HG03378 (cell line): ENCODE measurements around the gene NOPCHAP1.
"Not testable (repeated sequence)": the region's sequence is repeated elsewhere in the genome, so short reads cannot be mapped to it uniquely, and the experiment has no call there.

Source experiments
- ATAC-seq: cut with Tn5 transposase; IDR thresholded peaks from one replicate; pipeline ENCODE4 v1.9.1; 2021; ENCODE audit warnings: mild to moderate bottlenecking, moderate library complexity; ENCODE audit not compliant: unreplicated experiment

Gene NOPCHAP1, protein sequence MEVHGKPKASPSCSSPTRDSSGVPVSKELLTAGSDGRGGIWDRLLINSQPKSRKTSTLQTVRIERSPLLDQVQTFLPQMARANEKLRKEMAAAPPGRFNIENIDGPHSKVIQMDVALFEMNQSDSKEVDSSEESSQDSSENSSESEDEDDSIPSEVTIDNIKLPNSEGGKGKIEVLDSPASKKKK

DNA sequence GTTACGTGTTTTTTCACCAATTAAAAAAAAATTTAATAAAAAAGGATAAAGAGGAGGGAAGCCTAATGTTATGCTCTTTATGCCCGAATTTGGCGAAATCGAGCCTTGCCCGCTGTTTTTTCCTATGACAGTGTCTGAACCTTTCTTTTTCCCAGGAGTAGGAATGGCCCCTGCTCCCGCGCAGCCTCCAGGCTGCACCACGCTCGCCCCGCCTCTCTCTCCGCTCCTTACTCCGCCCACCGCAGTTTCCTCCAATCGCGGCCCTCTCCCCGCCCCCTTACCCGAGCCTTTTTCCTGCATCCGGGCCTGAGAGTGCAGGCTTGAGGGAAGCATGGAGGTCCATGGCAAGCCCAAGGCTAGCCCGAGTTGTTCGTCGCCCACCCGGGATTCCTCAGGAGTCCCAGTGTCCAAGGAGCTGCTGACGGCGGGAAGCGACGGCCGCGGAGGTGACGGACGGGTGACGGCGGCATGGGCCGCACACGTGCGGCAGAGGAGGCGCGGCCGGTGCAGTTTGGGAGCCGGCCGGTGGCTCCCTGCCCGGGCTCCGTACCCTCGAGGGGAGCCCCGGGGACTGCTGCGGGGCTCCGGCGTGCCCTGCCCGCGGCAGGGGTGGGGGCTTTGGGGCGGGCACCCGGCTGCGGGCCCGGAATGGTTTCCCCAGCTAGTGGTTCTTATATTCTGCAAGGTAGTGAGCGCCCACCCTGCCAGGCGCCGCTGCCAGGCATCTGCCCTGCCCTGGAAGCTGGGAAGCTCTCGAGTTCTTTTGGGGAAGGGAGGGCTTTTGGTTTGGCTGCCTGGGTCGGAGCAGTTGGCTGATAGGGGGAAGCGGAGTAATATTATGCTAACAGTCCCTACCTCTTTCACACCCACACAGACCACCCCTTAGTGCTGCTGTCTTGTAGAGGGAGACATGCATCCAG, at the start of gene NOPCHAP1:
NOPCHAP1 (plus strand) TSS at position 295 of the 920 bp plus-strand sequence; CDS start at position 332, 37 bp downstream.
- peak; percentile 87 for ATAC-seq

DNA sequence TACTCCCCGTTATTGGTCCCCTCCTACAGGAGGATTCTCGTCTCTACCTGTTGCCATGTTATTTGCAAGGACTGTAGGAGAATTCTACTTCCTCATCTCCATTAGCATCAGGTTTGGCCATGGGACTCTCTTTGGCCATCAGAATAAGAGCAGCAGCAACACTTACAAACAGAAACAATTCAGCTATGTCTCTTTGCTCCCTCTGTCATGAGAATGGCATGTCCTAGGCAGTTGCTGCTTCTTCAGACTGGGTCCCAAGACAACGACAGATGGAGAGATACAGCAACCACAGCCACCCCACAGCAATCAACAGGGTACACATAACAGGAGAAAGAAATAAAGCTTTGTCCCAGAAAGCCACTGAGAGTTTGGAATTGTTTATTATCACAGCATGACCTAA, 47.7 kb upstream of the NOPCHAP1 start:
- no peak for ATAC-seq

DNA sequence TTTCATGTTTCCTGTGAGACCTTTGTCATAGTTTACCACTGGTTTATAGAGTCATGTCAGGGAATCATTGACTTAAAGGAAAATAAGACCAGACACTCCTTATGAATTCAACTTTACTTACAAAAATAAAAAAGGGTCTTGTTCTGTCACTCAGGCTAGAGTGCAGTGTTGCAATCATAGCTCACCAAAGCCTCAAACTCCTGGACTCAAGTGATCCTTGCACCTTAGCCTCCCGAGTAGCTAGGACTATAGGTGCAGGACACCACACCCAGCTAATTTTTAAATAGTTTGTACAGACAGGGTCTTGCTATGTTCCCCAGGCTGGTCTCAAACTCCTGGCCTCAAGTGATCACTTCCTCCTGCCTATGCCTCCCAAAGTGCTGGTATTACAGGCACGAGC, 47.0 kb upstream of the NOPCHAP1 start:
- ATAC-seq, result no peak

DNA sequence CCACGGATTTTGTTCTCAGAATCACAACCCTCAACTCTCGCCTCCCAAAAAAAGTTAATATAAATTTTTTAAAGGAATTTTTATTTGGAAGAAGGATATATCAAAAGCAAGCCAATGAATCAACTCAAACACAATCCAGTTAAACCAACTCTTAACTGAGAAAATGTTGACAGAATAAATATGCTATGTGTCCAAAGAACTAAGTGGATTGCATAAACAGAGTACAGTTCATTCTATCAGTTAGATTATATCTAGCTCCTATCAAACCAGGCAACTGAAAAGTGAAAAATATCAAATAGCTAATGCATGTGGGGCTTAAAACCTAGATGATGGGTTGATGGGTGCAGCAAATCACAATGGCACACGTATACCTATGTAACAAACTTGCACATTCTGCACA, 44.7 kb upstream of the NOPCHAP1 start:
- ATAC-seq, result no peak

DNA sequence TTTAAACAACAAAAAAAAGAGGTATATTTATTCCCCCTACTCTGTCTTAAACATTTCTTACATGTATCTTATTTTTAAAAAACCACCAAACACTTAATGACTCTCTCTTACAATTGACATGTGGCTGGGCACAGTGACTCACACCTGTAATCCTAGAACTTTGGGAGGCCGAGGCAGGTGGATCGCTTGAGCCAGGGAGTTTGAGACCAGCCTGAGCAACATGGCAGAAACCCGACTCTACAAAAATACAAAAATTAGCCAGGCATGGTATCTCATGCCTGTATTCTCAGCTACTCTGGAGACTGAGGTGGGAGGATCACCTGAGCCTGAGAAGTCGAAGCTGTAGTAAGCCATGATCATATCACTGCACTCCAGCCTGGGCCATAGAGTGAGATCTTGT, 44.0 kb upstream of the NOPCHAP1 start:
- ATAC-seq, result no peak

DNA sequence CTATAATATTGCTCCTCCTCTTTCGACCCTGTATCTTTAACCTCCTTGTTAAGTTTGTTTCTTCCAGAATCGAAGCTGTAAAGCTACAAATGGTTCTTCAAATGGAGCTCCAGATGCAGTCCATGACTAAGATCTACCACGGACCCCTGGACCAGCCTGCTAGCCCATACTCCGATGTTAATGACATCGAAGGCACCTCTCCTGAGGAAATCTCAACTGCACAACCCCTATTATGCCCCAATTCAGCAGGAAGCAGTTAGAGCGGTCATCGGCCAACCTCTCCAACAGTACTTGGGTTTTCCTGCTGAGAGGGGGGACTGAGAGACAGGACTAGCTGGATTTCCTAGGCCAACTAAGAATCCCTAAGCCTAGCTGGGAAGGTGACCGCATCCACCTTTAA, 42.7 kb upstream of the NOPCHAP1 start:
- ATAC-seq, result not testable (repeated sequence)

DNA sequence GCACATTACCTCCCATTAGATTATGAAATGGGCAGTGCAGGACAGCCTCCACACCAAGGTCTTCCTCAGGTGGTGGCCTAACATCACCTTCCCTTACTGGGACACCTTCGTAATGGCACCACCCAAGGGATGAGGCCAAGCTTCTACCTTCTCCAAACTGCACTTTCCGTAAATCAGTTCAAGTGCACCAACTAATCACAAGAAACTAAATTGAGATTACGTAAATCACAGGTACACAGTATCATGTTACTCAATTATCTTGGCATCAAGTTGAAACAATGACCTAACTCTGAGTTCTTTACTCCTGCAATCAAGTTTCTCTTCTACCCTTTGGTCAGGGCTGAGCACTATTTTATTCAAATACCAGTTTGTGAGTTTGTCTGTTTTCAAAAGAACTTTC, 41.9 kb upstream of the NOPCHAP1 start:
- ATAC-seq, result no peak

DNA sequence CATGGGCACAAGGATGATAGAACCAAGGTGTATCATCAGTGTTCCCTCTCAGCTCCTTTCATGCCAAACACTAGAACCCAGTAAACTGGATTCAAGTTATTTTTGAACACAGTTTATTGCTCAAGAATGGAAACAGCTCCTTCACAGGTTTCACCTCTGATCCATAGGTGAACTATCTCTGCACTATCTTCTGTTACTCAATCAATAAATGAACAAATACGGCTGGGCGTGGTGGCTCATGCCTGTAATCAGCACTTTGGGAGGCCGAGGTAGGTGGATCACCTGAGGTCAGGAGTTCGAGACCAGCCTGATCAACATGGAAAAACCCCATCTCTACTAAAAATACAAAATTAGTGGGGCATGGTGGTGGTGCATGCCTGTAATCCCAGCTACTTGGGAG, 37.4 kb upstream of the NOPCHAP1 start:
- not testable (repeated sequence) for ATAC-seq

DNA sequence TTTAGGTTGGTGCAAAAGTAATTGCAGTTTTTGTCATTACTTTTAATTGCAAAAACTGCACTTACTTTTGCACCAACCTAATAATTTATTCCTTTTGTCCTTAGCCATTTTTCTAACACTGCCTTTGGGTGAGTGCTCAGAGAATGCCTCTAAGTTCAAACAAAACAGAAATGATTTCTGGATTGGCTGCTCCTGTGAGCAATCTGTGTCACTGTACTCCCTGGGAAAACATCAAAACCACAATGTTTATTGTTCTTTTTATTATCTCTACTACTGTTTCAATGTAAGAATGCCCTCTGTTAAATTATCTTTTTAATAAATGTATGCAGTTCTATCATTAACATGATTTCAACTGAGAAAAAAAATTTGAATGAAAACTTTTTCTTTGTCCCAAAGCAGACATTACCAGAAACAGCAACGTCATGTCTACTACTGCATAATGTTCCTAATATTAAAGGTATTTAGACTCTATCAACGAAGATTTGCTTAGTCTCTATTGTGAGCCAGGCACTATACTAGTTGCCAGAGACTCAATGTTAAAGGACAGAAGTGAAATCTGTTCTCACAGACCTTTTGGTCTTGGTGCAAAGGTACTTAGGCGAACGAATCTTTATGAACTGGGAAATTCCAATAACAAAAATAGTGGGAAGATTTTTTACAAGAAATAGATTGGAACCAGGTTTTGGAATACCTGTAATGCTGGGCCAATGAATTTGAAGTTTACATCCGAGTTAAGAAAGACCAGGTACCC, 34.2 kb upstream of the NOPCHAP1 start:
- ATAC-seq, result no peak

DNA sequence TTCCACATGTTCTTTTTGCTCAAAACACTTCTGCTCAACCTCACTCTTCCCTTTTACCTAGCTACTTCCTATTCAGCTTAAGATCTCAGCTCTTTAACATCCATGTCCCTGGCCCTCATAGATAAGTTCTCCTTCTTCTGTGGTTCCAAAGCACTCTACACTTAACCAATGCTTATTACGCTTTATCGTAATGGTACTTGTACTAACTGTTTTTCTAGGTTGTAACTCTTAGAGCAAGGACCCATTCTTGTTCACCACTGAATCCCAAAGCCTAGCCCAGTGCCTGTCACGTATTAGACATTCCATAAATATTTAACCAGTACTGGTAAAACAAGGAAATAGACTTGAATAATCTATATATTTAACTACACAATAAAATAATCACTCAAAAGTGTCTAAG, 33.3 kb upstream of the NOPCHAP1 start:
- no peak for ATAC-seq

DNA sequence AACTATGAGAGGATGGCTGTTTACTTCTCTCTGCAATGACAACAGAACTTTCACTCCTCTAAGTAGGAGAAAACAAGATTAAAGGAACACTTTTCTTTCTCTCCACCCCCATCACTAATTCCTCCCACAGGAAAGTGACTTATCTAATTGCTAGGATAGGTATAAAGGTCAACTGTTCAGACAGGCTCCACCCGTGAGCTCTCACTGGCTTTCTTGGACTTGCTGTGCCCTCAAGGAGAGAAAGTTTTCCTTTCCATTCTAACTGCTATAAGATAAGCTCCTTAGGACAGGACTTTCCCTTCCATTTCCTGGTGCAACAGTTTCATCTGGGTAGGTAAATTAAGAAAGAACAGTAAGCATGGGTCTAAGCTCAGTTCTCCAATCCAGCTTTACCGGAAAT, 32.8 kb upstream of the NOPCHAP1 start:
- no peak for ATAC-seq

DNA sequence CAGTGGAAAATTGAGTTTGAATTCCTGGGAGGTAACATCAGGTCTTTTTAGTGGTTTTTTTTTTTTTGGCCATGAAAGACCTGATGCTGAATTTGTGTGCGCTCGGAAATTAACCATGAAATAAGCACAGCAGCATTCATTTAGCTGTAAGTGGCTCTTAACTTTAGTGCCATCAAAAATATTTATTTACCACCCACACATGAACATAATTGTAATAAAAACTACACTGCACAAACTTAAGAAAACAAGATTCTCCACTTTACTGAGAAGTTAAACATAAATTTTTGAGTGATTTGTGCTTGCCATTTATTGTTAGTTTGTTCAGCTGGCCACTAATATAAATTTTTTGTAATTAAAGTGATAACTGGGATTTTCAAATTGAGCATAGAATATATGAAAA, 30.4 kb upstream of the NOPCHAP1 start:
- no peak for ATAC-seq

DNA sequence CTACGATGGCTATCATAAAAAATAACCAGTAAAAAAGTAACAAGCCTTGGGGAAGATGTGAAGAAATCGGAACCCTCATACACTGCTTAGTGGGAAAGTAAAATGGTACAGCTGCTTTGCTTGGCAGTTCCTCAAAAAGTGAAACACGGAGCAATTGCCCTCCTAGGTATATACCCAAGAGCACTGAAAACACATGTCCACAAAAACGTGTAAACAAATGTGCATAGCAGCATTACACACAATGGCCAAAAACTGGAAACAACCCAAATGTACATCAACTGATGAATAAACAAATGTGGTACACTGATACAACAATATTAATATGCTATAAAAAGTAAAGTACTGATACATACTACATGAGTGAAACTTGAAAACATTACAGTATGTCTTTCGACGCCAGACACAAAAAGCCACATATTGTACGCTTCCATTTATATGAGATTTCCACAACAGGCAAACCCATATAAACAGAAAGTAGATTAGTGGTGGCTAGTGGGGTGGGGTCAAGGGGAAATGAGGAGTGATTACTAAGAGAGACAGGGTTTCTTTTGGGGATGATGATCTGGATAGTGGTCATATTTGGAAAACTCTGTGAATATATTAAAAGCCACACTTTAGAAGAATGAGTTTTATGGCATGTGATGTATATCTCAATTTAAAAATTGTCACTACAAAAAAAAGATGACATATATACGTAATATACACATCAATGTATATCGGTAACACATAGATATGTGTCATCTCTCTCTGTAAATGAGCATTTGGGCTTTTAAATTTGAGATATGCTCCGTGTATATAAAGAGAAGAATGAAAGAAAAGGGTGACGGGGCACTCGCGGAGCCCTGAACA, 29.0 kb upstream of the NOPCHAP1 start:
- ATAC-seq, result no peak

DNA sequence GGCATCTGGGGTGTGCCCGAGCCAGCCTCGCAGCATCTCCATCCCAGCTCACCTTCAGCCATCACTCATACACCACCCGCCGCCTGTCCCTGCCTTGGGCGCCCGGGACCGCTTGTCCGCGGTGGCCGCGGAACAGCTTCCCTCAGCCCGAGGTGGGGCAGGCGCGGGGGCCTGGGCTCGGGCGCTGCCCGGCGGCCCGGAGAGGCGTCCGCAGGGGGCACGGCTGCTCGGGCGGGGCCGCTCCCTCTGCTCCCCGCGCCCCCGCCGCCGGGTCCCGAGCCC, 28.5 kb upstream of the NOPCHAP1 start:
- ATAC-seq, result peak; percentile 10

DNA sequence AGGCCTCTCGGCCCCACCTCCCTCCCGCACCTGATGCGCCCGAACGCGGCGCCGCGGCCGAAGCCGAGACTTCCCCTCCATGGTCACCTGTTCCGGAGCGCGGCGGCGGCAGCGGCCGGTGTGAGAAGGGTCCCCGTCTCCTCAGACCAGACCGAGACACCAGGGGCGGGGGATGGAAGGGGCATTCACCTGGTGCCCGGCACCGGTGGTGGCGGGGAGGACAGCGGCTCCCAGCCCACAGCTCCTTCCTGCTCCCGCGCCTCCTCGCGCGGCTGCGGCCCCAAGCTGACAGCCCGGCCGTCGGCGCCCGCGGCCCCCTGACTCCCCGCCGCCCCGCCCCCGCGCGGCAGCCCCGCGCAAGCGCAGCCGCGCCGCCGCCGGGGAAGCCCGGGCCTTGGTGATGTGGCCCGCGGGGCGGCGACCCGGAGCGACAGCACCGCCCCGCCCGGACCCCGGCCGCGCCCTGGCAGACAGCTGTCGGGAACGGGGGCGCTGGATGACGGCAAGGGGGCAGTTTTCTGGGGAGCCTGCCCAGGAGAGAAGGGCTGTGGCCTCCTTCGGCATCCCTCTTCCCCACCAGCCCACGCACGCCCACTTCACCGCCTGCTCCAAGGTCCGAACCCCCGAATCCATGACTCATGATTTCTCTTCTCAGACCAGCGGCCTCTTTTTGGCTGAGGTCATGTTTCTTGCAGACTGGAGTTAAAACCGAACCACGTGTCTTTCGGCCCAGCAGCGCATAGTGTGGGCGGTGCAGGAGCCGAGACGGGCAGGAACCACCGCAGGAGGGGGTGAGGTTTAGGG, 27.9 kb upstream of the NOPCHAP1 start, which contains the start of gene SLC41A2:
SLC41A2 (minus strand) TSS at position 290 of the 804 bp plus-strand sequence. CDS start 29,763 bp downstream, outside the sequence.
- ATAC-seq, result peak; percentile 71

DNA sequence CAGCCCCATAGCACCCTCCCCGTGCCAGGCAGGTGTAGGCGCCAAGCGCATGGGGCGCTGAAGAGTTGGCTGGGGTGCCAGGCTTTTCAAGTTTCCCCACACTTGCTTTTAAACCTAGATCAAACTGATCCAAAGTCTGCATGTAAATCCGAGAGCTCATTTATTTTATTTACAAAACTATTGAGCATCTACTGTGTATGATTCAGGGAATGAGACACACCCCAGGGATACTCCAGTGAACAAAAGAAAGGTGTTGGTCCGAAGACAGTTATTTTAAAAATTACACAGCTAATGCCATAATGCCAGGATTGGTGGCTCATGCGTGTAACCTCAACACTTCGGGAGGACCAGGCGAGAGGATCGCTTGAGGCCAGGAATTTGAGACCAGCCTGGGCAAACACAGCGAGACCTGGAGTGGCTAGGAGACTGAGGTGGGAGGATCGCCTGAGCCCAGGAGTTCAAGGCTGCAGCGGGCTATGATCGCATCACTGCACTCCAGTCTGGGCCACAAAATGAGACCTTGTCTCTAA, 27.2 kb upstream of the NOPCHAP1 start:
- ATAC-seq, result no peak

DNA sequence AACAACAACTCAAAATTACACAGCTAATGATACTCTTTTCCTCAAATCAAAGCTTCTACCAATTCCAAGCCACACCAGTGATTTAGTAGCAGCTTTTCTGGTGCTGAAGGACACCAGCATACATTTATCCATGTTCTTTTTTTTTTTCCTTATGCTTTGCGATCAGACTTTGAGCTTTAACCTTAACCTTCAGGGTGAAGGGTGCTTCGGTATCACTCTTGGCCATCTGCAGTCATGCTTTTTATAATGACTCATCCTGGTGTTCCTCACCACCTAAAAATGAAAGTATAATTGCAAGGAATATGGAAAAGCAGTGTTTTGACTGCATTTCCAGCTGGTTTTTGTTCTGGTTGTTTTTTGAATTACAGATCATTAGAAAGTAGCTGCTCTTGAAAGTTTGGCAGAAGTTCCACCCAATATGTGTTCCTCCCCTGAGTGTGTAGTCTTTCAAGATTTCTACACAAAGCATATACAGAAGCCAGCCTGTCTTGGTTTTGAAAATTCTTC, 26.7 kb upstream of the NOPCHAP1 start:
- no peak for ATAC-seq

DNA sequence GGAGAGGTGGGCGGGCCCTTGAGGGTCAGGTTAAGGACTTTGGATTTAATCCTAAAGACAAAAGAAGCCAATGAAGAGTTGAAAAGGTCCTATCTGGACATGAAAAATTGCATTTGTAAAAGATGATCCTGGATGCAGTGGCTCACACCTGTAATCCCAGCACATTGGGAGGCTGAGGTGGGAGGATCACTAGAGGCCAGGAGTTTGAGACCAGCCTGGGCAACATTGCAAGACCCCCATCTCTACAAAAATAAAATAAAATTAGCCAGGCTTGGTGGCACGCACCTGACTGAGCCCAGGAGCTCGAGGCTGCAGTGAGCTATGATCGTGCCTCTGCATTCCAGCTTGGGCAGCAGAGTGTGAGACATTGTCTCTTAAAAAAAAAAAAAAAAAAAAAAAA, 25.7 kb upstream of the NOPCHAP1 start:
- ATAC-seq, result no peak

DNA sequence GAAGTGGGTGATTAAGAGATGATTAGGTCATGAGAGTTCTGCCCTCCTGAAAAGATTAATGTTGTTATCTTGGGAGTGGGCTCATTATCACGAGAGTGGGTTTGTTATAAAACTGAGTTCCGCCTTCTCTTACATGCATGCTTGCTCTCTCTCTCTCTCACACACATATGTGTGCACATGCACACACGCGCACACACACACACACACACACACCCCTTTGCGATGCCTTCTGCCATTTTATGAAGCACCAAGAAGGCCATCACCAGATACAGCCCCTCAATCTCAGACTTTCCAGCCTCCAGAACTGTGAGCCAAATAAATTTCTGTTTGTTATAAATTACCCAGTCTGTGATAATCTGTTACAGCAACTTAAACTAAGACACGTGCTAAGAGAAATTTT, 22.4 kb upstream of the NOPCHAP1 start:
- ATAC-seq, result no peak
